NCI-H510A treated with DMSO at 0.1 percent for 48 hours (cell line): ENCODE measurements around the gene LMTK2.
"Not testable (repeated sequence)": the region's sequence is repeated elsewhere in the genome, so short reads cannot be mapped to it uniquely, and the experiment has no call there.

Experiments
- DNase-seq: peaks from one replicate; lab custom pipeline; 2025; lab: John Stamatoyannopoulos, UW

LMTK2 gene

GRCh38 chr7:98105942-98106544, 619 bp upstream of the LMTK2 start:
- no peak for DNase-seq

- peak; percentile 5 for DNase-seq
Measured at GRCh38 chr7:98107313-98107721, 655 bp downstream of the LMTK2 start.

- peak; percentile 27 for DNase-seq
Measured at GRCh38 chr7:98110249-98111022, 3.8 kb downstream of the LMTK2 start.

- no peak for DNase-seq
Measured at GRCh38 chr7:98112077-98112476, 5.4 kb downstream of the LMTK2 start.

- no peak for DNase-seq
Measured at GRCh38 chr7:98115746-98116525, 9.3 kb downstream of the LMTK2 start.

GRCh38 chr7:98116656-98117461, 10.2 kb downstream of the LMTK2 start:
- DNase-seq, result peak; percentile 51

GRCh38 chr7:98119256-98119918, 12.7 kb downstream of the LMTK2 start:
- DNase-seq, result no peak

GRCh38 chr7:98120559-98120958, 13.9 kb downstream of the LMTK2 start:
- DNase-seq, result no peak

GRCh38 chr7:98121388-98121787, 14.7 kb downstream of the LMTK2 start:
- DNase-seq, result not testable (repeated sequence)

GRCh38 chr7:98123365-98123696, 16.7 kb downstream of the LMTK2 start:
- DNase-seq, result no peak

GRCh38 chr7:98125759-98126158, 19.1 kb downstream of the LMTK2 start:
- DNase-seq, result no peak

GRCh38 chr7:98126311-98127142, 19.9 kb downstream of the LMTK2 start:
- DNase-seq, result no peak

GRCh38 chr7:98128346-98128745, 21.7 kb downstream of the LMTK2 start:
- DNase-seq, result no peak

- no peak for DNase-seq
Measured at GRCh38 chr7:98130959-98131358, 24.3 kb downstream of the LMTK2 start.

GRCh38 chr7:98133181-98133580, 26.5 kb downstream of the LMTK2 start:
- DNase-seq, result no peak

- no peak for DNase-seq
Measured at GRCh38 chr7:98133621-98134303, 27.1 kb downstream of the LMTK2 start.

GRCh38 chr7:98134420-98135228, 28.0 kb downstream of the LMTK2 start:
- no peak for DNase-seq

GRCh38 chr7:98135984-98136383, 29.3 kb downstream of the LMTK2 start:
- DNase-seq, result no peak

- DNase-seq, result no peak
Measured at GRCh38 chr7:98136423-98136822, 29.8 kb downstream of the LMTK2 start.
